ENCODE results near the gene ZNF414.

- TF ChIP-seq EZH2phosphoT487 (IDR thresholded peaks at IDR 0.05; ENCODE audit: insufficient read depth, low read depth) (no peak), EZH2 (IDR thresholded peaks at IDR 0.05; ENCODE audit: insufficient read depth, poor library complexity, severe bottlenecking) (no peak)
Observed at GRCh38 chr19:8501981-8502380, 12.0 kb downstream of the ZNF414 start.
